GM18907 (cell line): ENCODE results near the gene CERT1.

Experiments
- ATAC-seq: cut with Tn5 transposase; IDR thresholded peaks from one replicate; pipeline ENCODE4 v1.9.1; 2021; ENCODE audit warnings: mild to moderate bottlenecking, moderate library complexity; ENCODE audit not compliant: unreplicated experiment

The CERT1 gene

DNA sequence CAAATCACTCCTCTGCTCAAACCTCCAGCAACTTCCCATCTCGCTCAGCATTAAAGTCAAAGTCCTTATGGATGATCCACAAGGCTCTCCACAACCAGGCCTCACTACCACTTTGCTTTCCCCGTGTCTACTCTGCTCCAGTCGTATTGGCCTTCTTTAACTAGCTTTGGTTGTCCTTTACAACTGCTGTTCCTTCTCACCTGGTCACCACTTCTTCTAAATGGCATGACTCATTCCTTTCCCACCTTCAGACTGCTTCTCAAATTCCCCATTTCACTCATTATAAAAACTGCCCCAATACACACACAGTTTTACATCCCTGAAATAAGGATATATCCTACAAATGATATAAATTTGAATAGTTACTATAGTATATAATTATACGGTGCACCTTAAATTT is 30.4 kb downstream of the CERT1 start:
- no peak for ATAC-seq

DNA sequence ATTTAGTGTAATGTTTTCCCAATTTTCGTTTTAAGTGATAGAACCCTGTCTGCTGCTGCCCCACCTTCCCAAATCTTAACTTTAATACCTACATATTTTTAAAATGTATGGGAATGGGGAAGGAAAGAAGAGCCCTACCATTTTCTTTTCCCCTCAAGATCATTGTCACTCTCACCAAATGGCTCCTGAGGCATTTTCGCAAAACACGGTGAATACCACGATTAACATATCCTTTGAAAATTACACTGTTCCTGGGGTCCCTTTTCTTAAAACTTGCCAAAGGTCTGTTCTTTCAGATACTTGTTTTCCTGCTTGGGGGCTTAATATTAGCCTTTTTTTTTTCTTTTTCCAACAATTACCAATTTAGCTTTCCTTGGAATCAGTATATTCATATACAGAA is 36.1 kb downstream of the CERT1 start:
- no peak for ATAC-seq

DNA sequence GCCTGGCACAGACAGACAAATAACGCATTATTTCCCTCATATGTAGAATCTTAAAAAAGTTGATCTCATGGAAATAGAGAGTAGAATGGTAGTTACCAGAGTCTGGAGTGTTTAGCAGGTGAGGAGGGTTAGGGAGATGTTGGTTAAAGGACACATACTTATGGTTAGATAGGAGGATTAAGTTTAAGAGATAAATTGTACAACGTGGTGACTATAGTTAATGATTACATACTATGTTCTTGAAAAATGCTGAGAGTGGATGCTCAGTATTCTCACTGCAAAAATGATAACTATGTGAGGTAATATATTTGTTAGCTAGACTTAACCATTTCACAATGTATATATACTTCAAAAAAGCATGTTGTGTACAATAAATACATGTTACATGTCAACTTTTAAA is 38.0 kb downstream of the CERT1 start:
- no peak for ATAC-seq

DNA sequence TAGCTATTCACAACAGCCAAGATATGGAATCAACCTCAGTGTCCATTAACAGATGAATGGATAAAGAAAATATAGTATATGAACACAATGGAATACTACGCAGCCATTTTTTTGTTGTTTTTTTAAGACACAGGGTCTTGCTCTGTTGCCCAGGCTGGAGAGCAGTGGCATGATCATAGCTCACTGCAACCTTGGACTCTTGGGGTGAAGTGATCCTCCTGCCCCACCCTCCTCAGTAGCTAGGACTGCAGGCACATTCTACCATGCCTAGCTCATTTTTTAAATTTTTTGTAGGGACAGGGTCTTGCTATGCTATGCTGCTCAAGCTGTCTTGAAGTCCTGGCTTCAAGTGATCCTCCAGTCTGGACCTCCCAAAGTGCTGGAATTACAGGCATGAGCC is 38.5 kb downstream of the CERT1 start:
- ATAC-seq: no peak

DNA sequence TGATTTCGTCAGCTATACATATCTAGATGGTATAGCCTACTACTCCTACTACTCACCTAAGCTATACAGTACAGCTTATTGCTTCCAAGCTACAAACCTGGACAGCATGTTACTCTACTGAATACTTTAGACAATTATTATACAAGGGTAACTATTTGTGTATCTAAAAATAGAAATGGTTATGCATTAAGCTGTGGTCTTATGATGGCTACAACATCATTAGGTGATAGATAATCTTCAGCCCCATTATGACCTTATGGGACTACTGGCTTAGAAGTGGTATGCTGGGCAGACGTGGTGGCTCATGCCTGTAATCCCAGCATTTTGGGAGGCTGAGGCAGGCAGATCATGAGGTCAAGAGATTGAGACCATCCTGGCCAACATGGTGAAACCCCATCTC is 40.2 kb downstream of the CERT1 start:
- no peak for ATAC-seq

DNA sequence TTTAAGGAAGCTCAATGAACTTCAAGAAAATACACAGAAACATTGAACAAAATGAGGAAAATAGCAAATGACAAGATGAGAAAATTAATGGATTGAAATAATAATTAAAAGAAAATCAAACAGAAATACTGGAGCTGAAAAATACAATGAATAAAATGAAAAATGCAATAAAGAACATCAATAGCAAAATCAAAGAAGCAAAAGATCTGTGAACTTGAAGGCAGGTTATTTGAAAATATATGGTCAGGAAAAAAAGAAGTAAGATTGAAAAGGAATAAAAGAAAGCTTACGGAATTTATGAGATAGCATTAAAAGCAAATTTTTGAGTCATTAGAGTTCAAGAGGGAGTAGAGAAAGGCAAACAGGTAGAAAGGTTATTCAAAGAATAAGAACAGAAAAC is 42.4 kb downstream of the CERT1 start:
- no peak for ATAC-seq

DNA sequence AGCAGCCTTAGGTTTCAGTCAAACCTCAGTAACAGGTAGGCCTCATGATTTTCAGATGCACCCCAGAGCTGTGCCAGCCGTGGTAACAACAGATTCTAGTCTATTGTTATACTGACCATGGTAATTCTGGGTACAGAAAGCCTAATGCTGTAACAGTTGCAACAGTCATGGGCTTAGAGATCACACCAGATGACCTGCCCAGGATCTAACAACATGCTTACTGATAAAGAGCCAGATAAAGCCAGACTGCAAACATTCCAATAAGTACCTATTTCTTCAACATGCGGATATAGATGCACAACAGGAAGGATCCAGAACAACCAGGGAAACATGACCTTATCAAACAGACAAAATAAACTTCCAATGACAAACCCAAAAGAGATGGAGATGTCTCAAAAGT is 42.8 kb downstream of the CERT1 start:
- no peak for ATAC-seq

DNA sequence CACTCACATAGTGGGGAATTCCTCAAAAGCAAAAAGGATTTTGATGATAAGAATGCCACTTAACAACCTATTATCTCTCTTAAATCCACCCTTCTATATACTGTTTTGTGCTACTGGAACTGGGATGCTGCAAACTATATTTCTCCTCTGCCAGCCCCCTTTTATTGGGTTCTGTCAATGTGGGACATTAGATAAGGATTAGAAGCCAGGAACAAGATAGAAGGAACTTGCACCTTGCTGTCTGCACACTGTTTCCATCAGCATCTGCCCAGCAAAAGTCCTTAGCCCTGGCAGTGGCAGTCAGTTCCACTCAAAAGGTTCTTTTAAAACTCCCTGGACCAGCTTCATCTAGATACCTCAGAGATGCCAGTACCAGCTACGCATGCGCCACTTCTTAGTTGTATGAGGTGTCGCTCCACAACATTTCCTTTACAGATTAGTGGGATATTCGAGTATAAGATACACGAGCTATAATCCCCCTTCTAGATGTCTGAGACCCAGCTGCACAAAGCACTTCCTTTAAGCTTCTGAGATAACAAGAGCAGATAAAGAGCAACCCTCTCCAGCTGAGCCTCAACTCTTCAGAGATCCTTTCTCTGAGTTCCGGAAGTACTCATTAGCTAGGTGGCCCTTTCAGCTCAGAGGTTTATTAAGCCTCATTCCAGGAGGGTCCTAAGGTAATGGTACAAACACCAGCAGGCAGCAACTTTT is 45.3 kb downstream of the CERT1 start:
- ATAC-seq: no peak

DNA sequence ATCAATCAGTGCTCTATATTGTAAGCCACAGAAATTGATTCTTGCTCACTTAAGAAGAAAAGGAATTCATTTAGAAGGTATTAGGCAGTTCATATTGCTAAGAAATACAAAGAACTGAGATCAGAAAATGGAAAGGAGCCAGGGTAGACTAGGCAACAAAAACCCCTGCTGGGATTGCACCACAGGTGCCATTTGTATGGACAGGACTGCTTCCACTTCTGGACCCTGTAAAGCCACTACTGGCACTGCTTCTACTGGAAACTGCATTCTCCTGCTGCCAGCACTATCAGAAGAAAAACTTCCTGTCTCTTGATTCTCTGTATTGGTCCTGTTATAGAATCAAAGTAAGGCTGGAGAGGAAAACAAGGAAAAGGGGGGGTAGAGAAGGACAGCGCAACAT is 45.9 kb downstream of the CERT1 start:
- no peak for ATAC-seq

DNA sequence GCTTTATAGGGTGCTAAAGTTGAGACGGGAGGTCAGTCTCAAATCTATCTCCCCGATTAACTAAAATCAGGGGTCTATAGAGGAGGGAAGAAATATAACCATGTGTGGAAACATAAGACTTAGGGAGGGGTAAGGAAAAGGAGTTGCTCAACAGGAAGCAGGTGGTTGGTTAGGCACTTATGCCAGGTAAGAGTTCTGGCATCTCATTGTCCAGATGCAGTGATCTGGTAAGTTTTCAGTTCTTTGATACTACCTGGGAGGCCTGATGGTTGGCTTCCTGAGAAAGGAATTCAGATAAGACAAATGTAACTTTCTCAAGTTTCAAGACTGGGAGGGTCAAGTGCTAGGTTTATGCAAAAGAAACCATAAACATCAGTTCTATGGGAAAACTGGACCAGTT is 47.7 kb downstream of the CERT1 start:
- ATAC-seq: no peak

DNA sequence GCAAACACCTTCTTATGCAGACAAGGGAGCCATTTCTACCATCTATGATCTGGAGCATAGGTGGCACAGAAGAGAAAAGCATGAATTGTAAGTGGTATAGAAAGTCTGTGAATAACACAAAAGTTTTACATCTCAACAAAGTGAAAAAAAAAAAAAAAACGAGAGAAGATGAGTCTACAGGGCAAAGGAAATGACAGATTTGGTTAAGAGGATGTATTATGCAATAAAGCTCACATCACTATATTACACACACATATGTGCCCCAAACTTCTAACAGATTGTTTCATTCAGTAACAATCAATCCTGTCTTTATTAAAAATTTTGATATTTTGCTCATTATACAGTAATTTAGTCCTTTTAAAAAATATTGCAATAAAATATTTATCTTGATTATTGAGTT is 49.8 kb downstream of the CERT1 start:
- ATAC-seq: no peak

DNA sequence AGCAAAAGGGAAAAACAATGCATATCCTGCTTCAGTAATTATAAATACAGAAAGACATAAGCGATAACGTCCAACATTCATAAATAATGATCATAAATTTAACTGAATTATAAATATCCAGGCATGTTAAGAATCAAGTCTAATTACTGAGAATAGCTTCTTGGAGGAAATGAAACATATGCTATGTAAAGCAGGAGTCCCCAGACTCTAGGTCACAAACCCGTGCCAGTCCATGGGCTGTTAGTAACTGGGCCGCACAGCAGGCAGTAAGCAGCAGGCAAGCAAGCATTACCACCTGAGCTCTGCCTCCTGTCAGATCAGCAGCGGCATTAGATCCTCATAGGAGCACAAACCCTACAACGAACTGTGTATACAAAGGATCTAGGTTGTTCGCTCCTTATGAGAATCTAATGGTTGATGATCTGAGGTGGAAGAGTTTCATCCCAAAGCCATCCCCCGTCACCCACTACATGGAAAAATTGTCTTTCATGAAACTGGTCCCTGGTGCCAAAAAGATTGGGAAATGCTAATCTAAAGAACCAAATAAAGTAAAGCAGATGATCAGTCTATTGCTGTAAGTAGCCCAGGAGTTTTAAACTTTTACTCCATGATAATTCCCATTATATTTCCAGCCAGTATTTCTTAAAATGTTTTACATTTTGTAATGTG is 50.4 kb downstream of the CERT1 start:
- peak; percentile 80 for ATAC-seq

DNA sequence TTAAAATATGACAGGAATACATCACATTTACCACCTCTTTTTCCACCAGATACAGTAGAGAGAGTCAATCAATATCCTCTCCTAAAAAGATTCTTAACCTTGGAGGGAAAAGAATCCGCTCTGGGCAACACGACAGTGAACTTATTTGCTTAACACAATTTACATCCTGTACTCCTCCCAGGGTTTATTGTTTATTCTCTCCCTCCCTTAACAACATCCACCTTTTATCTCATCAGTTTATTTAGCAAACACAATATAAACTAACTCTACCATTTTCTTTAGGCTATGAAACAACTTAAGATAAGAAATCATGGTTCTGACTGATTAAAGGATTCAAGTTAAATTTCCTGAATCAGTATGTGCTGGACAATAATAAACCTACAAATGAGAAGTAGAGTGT is 50.9 kb downstream of the CERT1 start:
- ATAC-seq: peak; percentile 20

DNA sequence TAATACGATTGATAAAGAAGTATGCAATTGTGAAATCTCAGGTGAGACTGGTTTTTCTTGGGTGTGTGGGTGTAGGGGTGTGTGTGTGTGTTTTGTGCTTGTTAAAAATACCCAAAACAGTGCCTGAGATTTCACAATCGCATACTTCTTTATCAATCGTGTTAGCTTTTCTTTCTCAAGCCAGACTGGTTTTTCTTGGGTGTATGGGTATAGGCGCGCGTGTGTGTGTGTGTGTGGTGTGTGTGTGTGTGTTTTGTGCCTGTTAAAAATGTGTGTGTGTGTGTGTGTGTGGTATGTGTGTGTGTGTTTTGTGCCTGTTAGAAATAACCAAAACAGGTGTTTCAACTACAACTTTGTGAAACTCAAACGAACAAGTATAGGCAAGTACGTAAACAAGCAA is 53.7 kb downstream of the CERT1 start:
- ATAC-seq: no peak

DNA sequence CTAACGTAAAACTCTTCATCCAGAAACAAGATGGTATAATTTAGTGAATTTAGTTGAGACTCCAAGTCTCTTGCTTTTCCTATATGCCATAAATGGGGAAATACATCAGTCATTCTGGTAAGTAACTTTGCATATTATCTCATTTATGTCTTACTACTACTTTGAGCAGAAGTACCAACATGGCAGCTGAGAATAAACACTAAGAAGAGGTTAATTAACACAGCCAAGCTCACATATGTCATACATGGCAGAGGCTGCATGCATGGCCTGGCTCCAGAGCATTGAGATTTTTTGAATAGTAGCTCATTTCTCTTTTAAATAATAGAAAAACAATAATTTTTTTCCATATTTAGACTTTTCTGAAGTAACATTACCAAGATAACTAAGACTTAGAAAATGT is 54.3 kb downstream of the CERT1 start:
- no peak for ATAC-seq

DNA sequence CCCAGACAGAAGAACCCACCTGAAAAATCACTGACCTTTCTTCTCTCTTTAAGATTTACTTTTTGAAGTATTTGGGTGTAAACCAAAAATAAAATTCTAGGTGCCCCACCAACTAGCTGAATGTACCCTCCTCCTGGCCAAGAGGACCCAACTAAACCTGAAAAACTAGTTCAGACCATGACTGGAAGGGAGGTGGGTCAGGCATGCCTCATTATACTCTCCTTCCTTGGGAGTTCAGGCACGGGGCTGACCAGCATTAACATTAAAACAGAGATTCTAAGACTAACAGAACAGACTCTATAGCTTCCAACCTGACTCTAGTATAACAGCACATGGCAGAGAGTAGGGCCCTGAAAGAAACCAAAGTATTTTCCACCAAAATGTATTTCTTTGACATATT is 61.4 kb downstream of the CERT1 start:
- no peak for ATAC-seq

DNA sequence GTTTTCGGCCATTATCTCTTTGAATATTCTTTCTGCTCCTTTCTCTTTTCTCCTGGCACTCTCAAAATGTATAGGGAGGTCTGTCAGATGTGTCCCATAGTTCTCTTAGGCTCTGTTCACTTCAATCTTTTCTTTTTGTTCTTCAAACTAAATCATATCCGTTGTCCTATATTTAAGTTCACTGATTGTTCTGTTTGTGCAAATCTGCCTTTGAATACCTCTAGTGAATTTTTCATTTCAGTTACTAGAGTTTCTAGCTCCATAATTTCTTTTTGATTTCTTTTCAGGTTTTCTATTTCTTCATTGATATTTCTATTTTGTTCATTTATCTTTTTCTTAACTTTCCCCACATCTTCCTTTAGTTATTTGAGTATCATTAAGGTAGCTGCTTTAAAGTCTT is 65.4 kb downstream of the CERT1 start:
- ATAC-seq: no peak

DNA sequence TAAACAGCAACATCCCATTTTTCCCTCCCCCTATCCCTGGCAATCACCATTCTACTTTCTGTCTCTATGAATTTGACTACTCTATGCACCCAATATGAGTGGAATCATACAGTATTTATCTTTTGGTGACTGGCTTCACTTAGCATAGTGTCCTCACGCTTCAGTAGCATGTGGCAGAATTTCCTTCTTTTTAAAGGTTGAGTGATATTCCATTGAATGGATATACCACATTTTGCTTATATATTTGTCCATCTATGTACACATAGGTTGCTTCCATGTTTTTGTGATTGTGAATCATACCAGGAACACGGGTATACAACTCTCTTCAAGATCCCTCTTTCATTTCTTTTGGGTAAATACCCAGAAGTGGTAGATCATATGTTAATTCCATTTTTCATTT is 69.9 kb downstream of the CERT1 start:
- ATAC-seq: no peak

DNA sequence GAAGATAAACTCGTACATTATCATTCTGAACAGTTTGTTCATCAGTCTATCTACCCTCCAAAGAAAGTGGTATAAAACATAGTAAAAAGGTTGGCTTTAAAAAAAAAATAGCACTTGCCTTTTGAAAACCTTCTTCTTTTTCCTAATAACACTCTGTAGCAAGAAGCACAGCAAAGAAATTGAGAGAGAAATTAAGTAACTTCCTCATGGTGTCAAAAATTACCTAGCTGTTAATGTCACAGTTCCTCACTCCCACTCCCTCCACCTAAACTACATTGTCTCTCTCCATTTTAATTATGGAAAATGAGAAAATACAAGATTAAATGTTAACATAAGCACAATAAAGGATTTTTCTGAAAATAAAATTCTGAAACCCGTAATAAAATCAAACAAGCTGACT is 72.2 kb downstream of the CERT1 start:
- no peak for ATAC-seq

DNA sequence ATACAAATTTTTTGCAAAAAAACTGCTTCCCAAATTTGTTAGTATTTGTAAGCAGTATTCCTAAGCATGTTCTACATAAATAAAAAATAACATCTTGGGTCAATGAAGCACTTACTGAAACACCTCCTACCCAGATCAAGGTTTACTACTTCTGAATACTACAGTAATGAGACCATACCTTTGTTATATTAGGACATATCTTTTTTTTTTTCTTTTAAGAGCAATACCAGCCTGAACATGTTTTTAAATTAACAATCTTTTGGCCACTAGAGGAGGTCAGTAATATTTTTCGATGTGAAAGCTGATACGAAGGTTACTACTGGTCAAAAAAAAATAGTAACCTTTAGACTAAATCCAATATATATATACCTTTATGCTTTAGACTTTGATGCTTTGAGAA is 72.7 kb downstream of the CERT1 start:
- no peak for ATAC-seq

DNA sequence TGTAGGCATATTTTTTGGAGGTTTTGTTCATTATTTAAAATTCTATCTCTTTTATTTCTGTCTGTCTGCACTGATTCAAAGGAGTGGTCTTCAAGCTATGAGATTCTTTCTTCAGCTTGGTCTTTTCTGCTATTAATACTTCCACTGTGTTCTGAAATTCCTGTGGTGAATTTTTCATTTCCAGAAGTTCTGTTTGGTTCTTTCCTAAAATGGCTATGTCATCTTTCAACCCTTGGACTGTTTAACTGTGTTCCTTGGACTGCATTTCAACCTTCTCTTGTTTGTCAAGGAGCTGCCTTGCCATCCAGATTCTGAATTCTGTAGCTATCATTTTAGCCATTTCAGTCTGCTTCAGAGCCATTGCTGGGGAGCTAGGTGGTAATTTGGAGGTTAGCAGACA is 76.3 kb downstream of the CERT1 start:
- ATAC-seq: no peak

DNA sequence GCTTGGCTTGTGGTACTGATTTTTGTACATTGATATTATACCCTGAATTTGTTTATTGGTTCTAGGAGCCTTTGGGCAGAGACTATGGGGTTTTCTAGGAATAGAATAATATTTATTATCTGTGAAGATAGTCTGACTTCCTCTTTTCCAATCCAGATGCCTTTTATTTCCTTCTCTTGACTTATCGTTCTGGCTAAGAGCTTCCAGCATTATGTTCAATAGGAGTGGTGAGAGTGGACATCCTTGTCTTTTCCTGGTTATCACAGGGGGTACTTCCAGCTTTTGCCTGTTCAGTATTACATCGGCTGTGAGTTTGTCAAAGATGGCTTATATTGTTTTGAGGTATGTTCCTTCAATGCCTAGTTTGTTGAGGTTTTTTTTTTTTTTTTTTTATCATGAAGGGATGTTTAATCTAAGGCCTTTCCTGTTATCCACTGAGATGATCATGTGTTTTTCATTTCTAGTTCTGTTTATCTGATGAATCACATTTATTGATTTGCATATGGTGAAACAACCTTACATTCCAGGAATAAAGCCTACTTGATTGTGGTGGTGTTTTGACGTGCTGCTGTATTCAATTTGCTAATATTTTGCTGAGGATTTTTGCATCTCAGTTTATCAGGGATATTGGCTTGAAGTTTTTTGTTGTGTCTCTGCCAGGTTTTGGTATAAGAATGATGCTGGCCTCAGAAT is 77.5 kb downstream of the CERT1 start:
- no peak for ATAC-seq
